Measurements from ENCODE around the gene FOXI1.

FOXI1 gene

GRCh38 chr5:170126626-170127025 is 20.9 kb downstream of the FOXI1 start:
- no peak for DNase-seq

GRCh38 chr5:170131235-170131634 is 25.5 kb downstream of the FOXI1 start:
- DNase-seq = no peak

- DNase-seq = no peak
Observed at GRCh38 chr5:170132269-170132975, 26.7 kb downstream of the FOXI1 start.

- no peak for DNase-seq
Observed at GRCh38 chr5:170132976-170133448, 27.3 kb downstream of the FOXI1 start.

GRCh38 chr5:170135796-170136490 is 30.2 kb downstream of the FOXI1 start:
- DNase-seq = no peak

GRCh38 chr5:170136506-170136905 is 30.8 kb downstream of the FOXI1 start:
- DNase-seq = no peak

- no peak for DNase-seq
Observed at GRCh38 chr5:170137694-170138214, 32.1 kb downstream of the FOXI1 start.

- DNase-seq = no peak
Observed at GRCh38 chr5:170138273-170138672, 32.6 kb downstream of the FOXI1 start.

- DNase-seq = no peak
Observed at GRCh38 chr5:170139786-170140335, 34.2 kb downstream of the FOXI1 start.

- peak in 1 of 14 donors; percentile 24 for DNase-seq
Observed at GRCh38 chr5:170141196-170141595, 35.5 kb downstream of the FOXI1 start.

GRCh38 chr5:170141636-170142035 is 35.9 kb downstream of the FOXI1 start:
- no peak for DNase-seq

- DNase-seq = no peak
Observed at GRCh38 chr5:170142196-170142595, 36.5 kb downstream of the FOXI1 start.

GRCh38 chr5:170143091-170143490 is 37.4 kb downstream of the FOXI1 start:
- no peak for DNase-seq

GRCh38 chr5:170143710-170144109 is 38.0 kb downstream of the FOXI1 start:
- DNase-seq = no peak

- DNase-seq = no peak
Observed at GRCh38 chr5:170144286-170145023, 38.8 kb downstream of the FOXI1 start.

GRCh38 chr5:170145462-170145861 is 39.8 kb downstream of the FOXI1 start:
- DNase-seq = no peak

- no peak for DNase-seq
Observed at GRCh38 chr5:170147051-170147752, 41.5 kb downstream of the FOXI1 start.

GRCh38 chr5:170147753-170148264 is 42.1 kb downstream of the FOXI1 start:
- DNase-seq = no peak

GRCh38 chr5:170148430-170149205 is 42.9 kb downstream of the FOXI1 start:
- peak in 1 of 14 donors; percentile 6 for DNase-seq

GRCh38 chr5:170149206-170149515 is 43.5 kb downstream of the FOXI1 start:
- DNase-seq = no peak

GRCh38 chr5:170150713-170151096 is 45.0 kb downstream of the FOXI1 start:
- DNase-seq = no peak
